MM.1S (cell line): ENCODE measurements around the gene ITPR3.

Source experiments
- CTCF ChIP-seq: fragments of 300-600 bp; sonication (generic); IDR thresholded peaks from 2 replicates; pipeline ENCODE4 v1.5.1; 2016; ENCODE audit warnings: antibody characterized with exemption, low read length, mixed read lengths
- EZH2phosphoT487 ChIP-seq: fragments of 300-600 bp; sonication (generic); IDR thresholded peaks from 2 replicates; pipeline ENCODE4 v1.6.1; 2018; ENCODE audit warnings: antibody characterized with exemption, low read length

- TF ChIP-seq CTCF (no peak), EZH2phosphoT487 (no peak)
Measured at GRCh38 chr6:33688451-33689147, 67.5 kb downstream of the ITPR3 start.
